Trophoblast cell (in vitro differentiated cells and primary cell): Measurements from ENCODE around the gene FHIT.

ENCODE experiments used
- DNase-seq, 2 donors: peaks; one replicate each; pipeline ENCODE4 v3.0.0-alpha.2; 2016
- H2AFZ ChIP-seq: 2 replicates; pipeline ENCODE4 v1.6.1; 2013; ENCODE audit warnings: low read length, moderate library complexity, mild to moderate bottlenecking; ENCODE audit not compliant: insufficient read depth, poor library complexity
- H2AK5ac ChIP-seq: 2 replicates; pipeline ENCODE4 v1.6.1; 2013; ENCODE audit warnings: mild to moderate bottlenecking, low read length
- H2BK120ac ChIP-seq: 2 replicates; pipeline ENCODE4 v1.6.1; 2013; ENCODE audit warnings: low read length, mild to moderate bottlenecking, moderate library complexity; ENCODE audit not compliant: insufficient read depth, poor library complexity
- H2BK12ac ChIP-seq: 2 replicates; pipeline ENCODE4 v1.6.1; 2013; ENCODE audit warnings: mild to moderate bottlenecking, low read length, moderate library complexity
- H2BK5ac ChIP-seq: 2 replicates; pipeline ENCODE4 v1.6.1; 2013; ENCODE audit warnings: low read length, low read depth, moderate library complexity, mild to moderate bottlenecking; ENCODE audit not compliant: poor library complexity
- H3K14ac ChIP-seq: 2 replicates; pipeline ENCODE4 v1.6.1; 2013; ENCODE audit warnings: mild to moderate bottlenecking, low read length
- H3K18ac ChIP-seq: 2 replicates; pipeline ENCODE4 v1.6.1; 2013; ENCODE audit warnings: mild to moderate bottlenecking, low read length
- H3K23ac ChIP-seq: 2 replicates; pipeline ENCODE4 v1.6.1; 2013; ENCODE audit warnings: low read length
- H3K27ac ChIP-seq: 2 replicates; pipeline ENCODE4 v1.5.1; 2013; ENCODE audit warnings: low read depth, mild to moderate bottlenecking, inconsistent platforms, low read length, moderate library complexity
- H3K27me3 ChIP-seq: 2 replicates; pipeline ENCODE4 v1.6.1; 2013; ENCODE audit warnings: inconsistent platforms, mild to moderate bottlenecking, low read length, moderate library complexity; ENCODE audit not compliant: insufficient read depth
- H3K36me3 ChIP-seq, 2 experiments: 1 replicate in 1 of 2; 2 replicates in 1 of 2; pipeline ENCODE4 v1.6.1; 2013; ENCODE audit warnings: low read length in 2 of 2, mild to moderate bottlenecking in 2 of 2, moderate library complexity in 1 of 2; ENCODE audit not compliant: insufficient read depth in 2 of 2, control insufficient read depth in 1 of 2
- H3K4ac ChIP-seq: 2 replicates; pipeline ENCODE4 v1.6.1; 2013; ENCODE audit warnings: low read depth, mild to moderate bottlenecking, low read length, moderate library complexity
- H3K4me1 ChIP-seq, 2 experiments: 1 replicate in 1 of 2; 2 replicates in 1 of 2; pipeline ENCODE4 v1.6.1; 2013; ENCODE audit warnings: low read length in 2 of 2, mild to moderate bottlenecking in 2 of 2, moderate library complexity in 1 of 2; ENCODE audit not compliant: insufficient read depth in 2 of 2, control insufficient read depth in 1 of 2
- H3K4me2 ChIP-seq: 2 replicates; pipeline ENCODE4 v1.6.1; 2013; ENCODE audit warnings: inconsistent platforms, mild to moderate bottlenecking, low read length, moderate library complexity
- H3K4me3 ChIP-seq: 2 replicates; pipeline ENCODE4 v1.5.1; 2013; ENCODE audit warnings: mild to moderate bottlenecking, low read depth, low read length, inconsistent platforms
- H3K79me1 ChIP-seq: one replicate; pipeline ENCODE4 v1.6.1; 2013; ENCODE audit warnings: low read length
- H3K79me2 ChIP-seq: 2 replicates; pipeline ENCODE4 v1.6.1; 2013; ENCODE audit warnings: low read length, mild to moderate bottlenecking; ENCODE audit not compliant: control insufficient read depth, insufficient read depth, poor library complexity
- H3K9ac ChIP-seq: 2 replicates; pipeline ENCODE4 v1.6.1; 2013; ENCODE audit warnings: mild to moderate bottlenecking, low read length
- H3K9me3 ChIP-seq: 2 replicates; pipeline ENCODE4 v1.6.1; 2013; ENCODE audit warnings: low read depth, mild to moderate bottlenecking, control low read depth, inconsistent platforms, low read length; ENCODE audit not compliant: insufficient read depth
- H4K12ac ChIP-seq: 2 replicates; pipeline ENCODE4 v1.6.1; 2013; ENCODE audit warnings: low read depth, mild to moderate bottlenecking, low read length, moderate library complexity
- H4K8ac ChIP-seq: 2 replicates; pipeline ENCODE4 v1.6.1; 2013; ENCODE audit warnings: low read depth, mild to moderate bottlenecking, low read length, moderate library complexity
- H4K91ac ChIP-seq: one replicate; pipeline ENCODE4 v1.6.1; 2013; ENCODE audit warnings: low read depth, mild to moderate bottlenecking, low read length, moderate library complexity
- WGBS: extraction: QIAGEN DNeasy Blood & Tissue Kit; methylation state at CpG from one replicate; pipeline ENCODE4 v1.1.7; 2013; ENCODE audit warnings: missing lambda C conversion rate; ENCODE audit not compliant: insufficient read length, insufficient coverage; ENCODE audit errors: extremely low coverage; 5-methylcytosine and 5-hydroxymethylcytosine counted together

FHIT gene

GRCh38 chr3:59995563-59995962 lies 1255.7 kb downstream of the FHIT start:
- Histone ChIP-seq H2BK12ac (no peak overlapping the region), H2BK120ac (no peak overlapping the region), H4K8ac (no peak overlapping the region), H3K4me3 (no peak overlapping the region), H3K9me3 (no peaks in the 10 kb centered on the region), H2AFZ (no peak overlapping the region), H4K12ac (no peak overlapping the region), H3K4me2 (no peak overlapping the region), H3K4me1 (no peaks in the 10 kb centered on the region), H3K4ac (no peak overlapping the region), H2BK5ac (no peak overlapping the region), H3K27me3 (no peaks in the 10 kb centered on the region), H3K79me2 (no peaks in the 10 kb centered on the region), H3K9ac (no peak overlapping the region), H3K14ac (no peak overlapping the region), H3K36me3 (no peaks in the 10 kb centered on the region), H2AK5ac (no peak overlapping the region), H3K23ac (no peak overlapping the region), H3K18ac (no peak overlapping the region), H3K27ac (no peak overlapping the region), H4K91ac (no peak overlapping the region), H3K79me1 (no peaks in the 10 kb centered on the region)
- DNase-seq: no peak
- no CpG with 5 or more reads among the region's 4 CpGs for WGBS

GRCh38 chr3:59994732-59995304 lies 1256.4 kb downstream of the FHIT start:
- Histone ChIP-seq H3K23ac (no peak overlapping the region), H3K9me3 (no peaks in the 10 kb centered on the region), H3K79me1 (no peaks in the 10 kb centered on the region), H3K79me2 (no peaks in the 10 kb centered on the region), H4K12ac (no peak overlapping the region), H2AFZ (no peak overlapping the region), H4K91ac (no peak overlapping the region), H3K9ac (no peak overlapping the region), H2BK12ac (no peak overlapping the region), H3K36me3 (no peaks in the 10 kb centered on the region), H3K27me3 (no peaks in the 10 kb centered on the region), H3K4me2 (no peak overlapping the region), H3K14ac (no peak overlapping the region), H3K4me3 (no peak overlapping the region), H3K4ac (no peak overlapping the region), H2BK120ac (no peak overlapping the region), H3K27ac (no peak overlapping the region), H2AK5ac (no peak overlapping the region), H2BK5ac (no peak overlapping the region), H3K4me1 (no peaks in the 10 kb centered on the region), H3K18ac (no peak overlapping the region), H4K8ac (no peak overlapping the region)
- no peak for DNase-seq
- no CpG with 5 or more reads among the region's 6 CpGs for WGBS

- H3K36me3 ChIP-seq: no peaks in the 10 kb centered on the region
- H2AFZ ChIP-seq: no peak overlapping the region
- no peaks in the 10 kb centered on the region for H3K9me3 ChIP-seq
- no peak overlapping the region for H3K4me2 ChIP-seq
- no peak overlapping the region for H3K14ac ChIP-seq
- no peak overlapping the region for H3K4me3 ChIP-seq
- H3K23ac ChIP-seq: no peak overlapping the region
- H3K9ac ChIP-seq: no peak overlapping the region
- no peaks in the 10 kb centered on the region for H3K27me3 ChIP-seq
- no peak overlapping the region for H3K4ac ChIP-seq
- H3K18ac ChIP-seq: no peak overlapping the region
- no CpG with 5 or more reads among the region's 4 CpGs for WGBS
- no peak overlapping the region for H2BK120ac ChIP-seq
- H3K27ac ChIP-seq: no peak overlapping the region
- no peak overlapping the region for H2BK12ac ChIP-seq
- no peaks in the 10 kb centered on the region for H3K79me2 ChIP-seq
- no peak overlapping the region for H4K12ac ChIP-seq
- no peak overlapping the region for H2AK5ac ChIP-seq
- H4K91ac ChIP-seq: no peak overlapping the region
- no peak overlapping the region for H4K8ac ChIP-seq
- H3K4me1 ChIP-seq: no peaks in the 10 kb centered on the region
- H2BK5ac ChIP-seq: no peak overlapping the region
- no peaks in the 10 kb centered on the region for H3K79me1 ChIP-seq
- DNase-seq: no peak
These were observed 1258.7 kb downstream of the FHIT start for GRCh38 chr3:59992578-59992977.

- H3K4ac ChIP-seq: no peak overlapping the region
- no peaks in the 10 kb centered on the region for H3K27me3 ChIP-seq
- H2BK120ac ChIP-seq: no peak overlapping the region
- DNase-seq: no peak
- no peak overlapping the region for H3K23ac ChIP-seq
- no peak overlapping the region for H4K12ac ChIP-seq
- no peak overlapping the region for H4K8ac ChIP-seq
- no peak overlapping the region for H4K91ac ChIP-seq
- no peak overlapping the region for H3K4me2 ChIP-seq
- H3K9ac ChIP-seq: no peak overlapping the region
- H2AFZ ChIP-seq: no peak overlapping the region
- no CpG with 5 or more reads among the region's 2 CpGs for WGBS
- no peak overlapping the region for H2BK5ac ChIP-seq
- no peak overlapping the region for H2AK5ac ChIP-seq
- no peak overlapping the region for H2BK12ac ChIP-seq
- no peak overlapping the region for H3K27ac ChIP-seq
- H3K9me3 ChIP-seq: no peaks in the 10 kb centered on the region
- H3K4me1 ChIP-seq: no peaks in the 10 kb centered on the region
- no peaks in the 10 kb centered on the region for H3K79me1 ChIP-seq
- no peak overlapping the region for H3K14ac ChIP-seq
- no peak overlapping the region for H3K4me3 ChIP-seq
- no peaks in the 10 kb centered on the region for H3K79me2 ChIP-seq
- no peak overlapping the region for H3K18ac ChIP-seq
- H3K36me3 ChIP-seq: no peaks in the 10 kb centered on the region
These were observed 1260.3 kb downstream of the FHIT start for GRCh38 chr3:59990915-59991314.
